ENCODE results near the gene DPP6. TPM values are rescaled to one million over a fixed set of nuclear protein-coding genes. Genes with fewer than 3 reads are reported as not detected.

Gene DPP6
- total and polyA plus RNA-seq, 10 donors = 0.11 to 8.7 (median 3.0) TPM

DNA sequence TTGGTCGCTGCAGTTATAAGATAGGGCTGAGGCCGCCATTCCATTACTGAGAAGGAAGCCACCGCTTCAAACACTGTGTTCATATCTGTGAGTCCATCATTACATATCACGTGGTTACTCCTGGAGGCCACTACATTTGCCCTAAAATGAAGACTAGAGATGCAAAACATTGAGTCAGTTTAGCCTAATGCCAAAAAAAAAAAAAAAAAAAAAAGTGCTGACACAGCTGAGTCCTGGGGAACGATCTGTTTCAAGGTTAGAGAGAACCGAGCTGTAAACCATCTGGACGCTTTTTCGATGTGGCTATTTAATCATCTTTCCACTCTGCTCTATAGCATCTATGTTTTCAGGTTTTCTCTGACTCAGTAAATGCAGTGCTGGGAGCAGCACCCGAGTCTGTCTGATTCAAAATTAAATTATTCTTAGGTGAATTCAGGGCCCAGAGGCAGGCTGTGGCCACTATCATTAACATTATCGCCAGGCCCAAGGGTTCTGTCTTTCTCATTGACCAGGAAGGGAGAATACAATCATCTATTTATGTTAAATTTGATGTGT, 501.6 kb downstream of the DPP6 start:
- H3K36me3 ChIP-seq = no peaks in the 10 kb centered on the region
- no peak overlapping the region for H3K27ac ChIP-seq
- H3K27me3 ChIP-seq (replicated peaks in 1 of 7) = no peaks in the 10 kb centered on the region
- intact Hi-C loops (cut with DNase I; ENCODE audit: low total_unique reads) = no loop called here
- no peak overlapping the region for H3K4me3 ChIP-seq
- H3K9me3 ChIP-seq = peaks cover 0 to 11% (median 0%) of the 10 kb centered on the region in 8 donors
- WGBS, 5 donors = 74 to 93% (median 83%) methylated on average over 9 to 10 of the region's 10 CpGs
- DNase-seq = no peak
- TF ChIP-seq POLR2A (IDR thresholded peaks at IDR 0.05) (no peak), POLR2AphosphoS5 (IDR thresholded peaks at IDR 0.05) (no peak)
- TF ChIP-seq, protein P1, sequence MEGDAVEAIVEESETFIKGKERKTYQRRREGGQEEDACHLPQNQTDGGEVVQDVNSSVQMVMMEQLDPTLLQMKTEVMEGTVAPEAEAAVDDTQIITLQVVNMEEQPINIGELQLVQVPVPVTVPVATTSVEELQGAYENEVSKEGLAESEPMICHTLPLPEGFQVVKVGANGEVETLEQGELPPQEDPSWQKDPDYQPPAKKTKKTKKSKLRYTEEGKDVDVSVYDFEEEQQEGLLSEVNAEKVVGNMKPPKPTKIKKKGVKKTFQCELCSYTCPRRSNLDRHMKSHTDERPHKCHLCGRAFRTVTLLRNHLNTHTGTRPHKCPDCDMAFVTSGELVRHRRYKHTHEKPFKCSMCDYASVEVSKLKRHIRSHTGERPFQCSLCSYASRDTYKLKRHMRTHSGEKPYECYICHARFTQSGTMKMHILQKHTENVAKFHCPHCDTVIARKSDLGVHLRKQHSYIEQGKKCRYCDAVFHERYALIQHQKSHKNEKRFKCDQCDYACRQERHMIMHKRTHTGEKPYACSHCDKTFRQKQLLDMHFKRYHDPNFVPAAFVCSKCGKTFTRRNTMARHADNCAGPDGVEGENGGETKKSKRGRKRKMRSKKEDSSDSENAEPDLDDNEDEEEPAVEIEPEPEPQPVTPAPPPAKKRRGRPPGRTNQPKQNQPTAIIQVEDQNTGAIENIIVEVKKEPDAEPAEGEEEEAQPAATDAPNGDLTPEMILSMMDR (IDR thresholded peaks at IDR 0.05 in 8 of 11, conservative IDR thresholded peaks at IDR 0.05 in 3 of 11) = no peak
- H3K4me1 ChIP-seq = no peaks in the 10 kb centered on the region

DNA sequence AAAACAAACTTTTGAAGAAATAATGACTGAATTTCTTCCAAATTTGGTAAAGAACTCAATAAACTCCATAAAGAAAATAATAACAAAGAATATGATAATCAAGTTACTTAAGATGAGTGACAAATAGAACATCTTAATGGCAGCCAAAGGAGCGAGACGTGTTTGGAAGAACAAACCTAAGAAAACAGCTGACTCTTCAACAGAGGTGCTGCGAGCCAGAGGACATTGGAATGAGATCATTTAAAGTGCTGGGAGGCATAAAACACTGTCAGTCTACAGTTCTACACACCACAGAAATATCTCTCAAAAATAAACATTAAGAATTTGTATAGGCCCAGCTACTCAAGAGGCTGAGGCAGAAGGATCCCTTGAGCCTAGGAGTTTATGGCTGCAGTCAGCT, 507.3 kb downstream of the DPP6 start:
- no peak overlapping the region for H3K27ac ChIP-seq
- no peaks in the 10 kb centered on the region for H3K36me3 ChIP-seq
- no peaks in the 10 kb centered on the region for H3K4me1 ChIP-seq
- WGBS, 5 donors = 81 to 88% (median 86%) methylated on average over 3 of the region's 3 CpGs
- intact Hi-C loops (cut with DNase I; ENCODE audit: low total_unique reads) = no loop called here
- peaks cover 0 to 15% (median 2%) of the 10 kb centered on the region in 8 donors for H3K9me3 ChIP-seq
- no peak overlapping the region for H3K4me3 ChIP-seq
- TF ChIP-seq, protein P1 (IDR thresholded peaks at IDR 0.05 in 8 of 11, conservative IDR thresholded peaks at IDR 0.05 in 3 of 11) = no peak
- no peak for TF ChIP-seq POLR2AphosphoS5 (IDR thresholded peaks at IDR 0.05)
- TF ChIP-seq POLR2A (IDR thresholded peaks at IDR 0.05) = no peak
- DNase-seq = no peak
- H3K27me3 ChIP-seq (replicated peaks in 1 of 7) = no peaks in the 10 kb centered on the region

DNA sequence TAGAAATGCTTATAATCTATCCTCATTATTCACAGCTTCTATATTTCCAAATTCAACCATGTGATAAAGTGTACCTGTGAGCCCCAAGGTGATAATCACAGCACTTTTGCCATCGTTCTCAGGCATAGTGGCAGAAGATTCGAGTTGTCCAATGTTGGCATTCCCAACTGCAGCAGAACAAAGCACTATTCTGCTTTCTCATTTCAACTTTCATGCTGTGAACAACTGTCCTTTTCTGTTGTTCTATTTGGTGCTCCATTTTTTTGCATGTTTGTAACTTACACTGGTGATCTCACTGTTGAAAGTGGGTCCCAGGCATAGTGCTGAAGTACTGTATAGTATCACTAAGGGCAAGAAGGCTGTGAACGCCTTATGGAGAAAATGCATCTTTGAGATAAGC, 512.5 kb downstream of the DPP6 start:
- WGBS, 5 donors = 73 to 84% (median 79%) methylated on average over 3 of the region's 3 CpGs

DNA sequence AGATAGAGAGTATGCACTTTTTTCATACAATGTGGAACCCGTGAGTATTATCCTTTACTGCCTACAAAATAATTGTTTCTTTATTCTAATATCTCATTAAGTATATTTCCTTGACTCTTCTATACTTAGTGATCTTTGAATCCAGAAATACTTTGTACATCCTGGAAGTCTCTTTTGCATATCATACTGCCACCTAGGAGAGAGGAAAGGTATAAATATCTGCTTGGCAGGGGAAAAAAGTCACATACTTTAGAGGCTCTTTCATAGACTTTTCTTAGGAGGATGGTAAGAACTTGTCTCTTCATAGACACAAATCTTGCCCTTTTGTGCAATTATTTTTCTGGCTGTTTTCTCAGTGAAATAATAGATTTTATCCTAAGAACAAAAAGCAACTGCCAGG, 514.7 kb downstream of the DPP6 start:
- intact Hi-C loops (cut with DNase I; ENCODE audit: low total_unique reads) = no loop called here

More for the DNA sequence above, 512.5 kb downstream of the DPP6 start:
- Histone ChIP-seq H3K36me3 (no peaks in the 10 kb centered on the region), H3K4me1 (no peaks in the 10 kb centered on the region), H3K4me3 (no peak overlapping the region), H3K27ac (no peak overlapping the region), H3K9me3 (peaks cover 0 to under 1% (median 0%) of the 10 kb centered on the region in 8 donors), H3K27me3 (replicated peaks in 1 of 7) (no peaks in the 10 kb centered on the region)
- intact Hi-C loops (cut with DNase I; ENCODE audit: low total_unique reads) = no loop called here
- DNase-seq = no peak
- TF ChIP-seq, protein P1 (IDR thresholded peaks at IDR 0.05 in 8 of 11, conservative IDR thresholded peaks at IDR 0.05 in 3 of 11) = no peak
- TF ChIP-seq POLR2A (IDR thresholded peaks at IDR 0.05) (no peak), POLR2AphosphoS5 (IDR thresholded peaks at IDR 0.05) (no peak)

More for the DNA sequence above, 514.7 kb downstream of the DPP6 start:
- 64 to 88% (median 76%) methylated on average over 1 of the region's 1 CpG for WGBS, 5 donors
- DNase-seq = no peak
- Histone ChIP-seq H3K4me1 (no peaks in the 10 kb centered on the region), H3K27me3 (replicated peaks in 1 of 7) (no peaks in the 10 kb centered on the region), H3K4me3 (no peak overlapping the region), H3K27ac (no peak overlapping the region), H3K9me3 (peaks cover 0 to 2% (median 0%) of the 10 kb centered on the region in 8 donors), H3K36me3 (no peaks in the 10 kb centered on the region)
- TF ChIP-seq POLR2A (IDR thresholded peaks at IDR 0.05) (no peak), POLR2AphosphoS5 (IDR thresholded peaks at IDR 0.05) (no peak)
- TF ChIP-seq, protein P1 (IDR thresholded peaks at IDR 0.05 in 8 of 11, conservative IDR thresholded peaks at IDR 0.05 in 3 of 11) = no peak
